ENCODE results near the gene NUTM2D.
"Not testable (repeated sequence)": the region's sequence is repeated elsewhere in the genome, so short reads cannot be mapped to it uniquely, and the experiment has no call there.

NUTM2D gene

GRCh38 chr10:87374091-87374490, 16.5 kb downstream of the NUTM2D start:
- not testable (repeated sequence) for FAIRE-seq

- FAIRE-seq: not testable (repeated sequence)
Measured at GRCh38 chr10:87379115-87379514, 21.6 kb downstream of the NUTM2D start.

- not testable (repeated sequence) for FAIRE-seq
Measured at GRCh38 chr10:87383149-87383857, 25.8 kb downstream of the NUTM2D start.

- not testable (repeated sequence) for FAIRE-seq
Measured at GRCh38 chr10:87384283-87384682, 26.7 kb downstream of the NUTM2D start.

- FAIRE-seq: not testable (repeated sequence)
Measured at GRCh38 chr10:87385762-87386360, 28.3 kb downstream of the NUTM2D start.

- not testable (repeated sequence) for FAIRE-seq
Measured at GRCh38 chr10:87391360-87391759, 33.8 kb downstream of the NUTM2D start.

GRCh38 chr10:87396206-87396605, 38.7 kb downstream of the NUTM2D start:
- FAIRE-seq: not testable (repeated sequence)

GRCh38 chr10:87398436-87398835, 40.9 kb downstream of the NUTM2D start:
- not testable (repeated sequence) for FAIRE-seq

- FAIRE-seq: not testable (repeated sequence)
Measured at GRCh38 chr10:87407516-87408467, 50.2 kb downstream of the NUTM2D start.

GRCh38 chr10:87413921-87414320, 56.4 kb downstream of the NUTM2D start:
- not testable (repeated sequence) for FAIRE-seq

All from endometrium (tissue), 2 donors.